Omental fat pad (tissue), 4 donors: ENCODE measurements around the gene PLEKHG4B. TPM values are rescaled to one million over a fixed set of nuclear protein-coding genes. Genes with fewer than 3 reads are reported as not detected.

Experiments
- ATAC-seq: fragments of 150-250 bp; one replicate; pipeline ENCODE4 v1.9.1; 2016; ENCODE audit warnings: mild to moderate bottlenecking, moderate library complexity; ENCODE audit not compliant: low FRiP score
- DNase-seq: peaks from one replicate; pipeline ENCODE4 v3.0.0-alpha.2; 2019; ENCODE audit warnings: low spot score
- total RNA-seq, 4 donors: library from RNA; depleted of rRNA; stranded (reverse); fragments of >200 nt; gene quantifications; one replicate each; pipeline ENCODE4 v1.1.0, GENCODE V29; 2016
- TF ChIP-seq, protein P1 (sequence below), 3 donors: fragments of 450-650 bp; IDR thresholded peaks; one replicate each; pipeline ENCODE4 v1.5.1; 2016 to 2017; ENCODE audit warnings: antibody characterized with exemption in 3 of 3, mild to moderate bottlenecking in 3 of 3, moderate library complexity in 2 of 3

The PLEKHG4B gene
- total RNA-seq, 4 donors from 2014 or later, result 0.44 to 0.65 (median 0.60) TPM; not detected in 1

DNA sequence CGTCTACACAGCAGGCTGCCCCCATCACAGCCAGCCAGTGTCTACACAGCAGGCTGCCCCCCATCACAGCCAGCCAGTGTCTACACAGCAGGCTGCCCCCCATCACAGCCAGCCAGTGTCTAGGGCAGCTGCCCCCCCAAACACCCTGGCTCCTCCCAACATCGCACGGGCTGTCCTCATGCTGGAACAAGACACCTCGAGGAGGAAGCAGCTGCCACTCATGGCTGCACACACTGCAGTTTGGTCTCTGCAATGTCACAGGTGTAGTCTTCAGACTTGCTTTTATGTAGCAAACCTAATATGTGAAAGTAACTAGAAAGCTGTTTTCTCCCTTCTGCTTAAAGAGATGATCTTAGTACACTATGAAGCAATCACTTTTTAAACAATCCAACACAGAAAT is 109.0 kb downstream of the PLEKHG4B start:
- TF ChIP-seq, protein P1, sequence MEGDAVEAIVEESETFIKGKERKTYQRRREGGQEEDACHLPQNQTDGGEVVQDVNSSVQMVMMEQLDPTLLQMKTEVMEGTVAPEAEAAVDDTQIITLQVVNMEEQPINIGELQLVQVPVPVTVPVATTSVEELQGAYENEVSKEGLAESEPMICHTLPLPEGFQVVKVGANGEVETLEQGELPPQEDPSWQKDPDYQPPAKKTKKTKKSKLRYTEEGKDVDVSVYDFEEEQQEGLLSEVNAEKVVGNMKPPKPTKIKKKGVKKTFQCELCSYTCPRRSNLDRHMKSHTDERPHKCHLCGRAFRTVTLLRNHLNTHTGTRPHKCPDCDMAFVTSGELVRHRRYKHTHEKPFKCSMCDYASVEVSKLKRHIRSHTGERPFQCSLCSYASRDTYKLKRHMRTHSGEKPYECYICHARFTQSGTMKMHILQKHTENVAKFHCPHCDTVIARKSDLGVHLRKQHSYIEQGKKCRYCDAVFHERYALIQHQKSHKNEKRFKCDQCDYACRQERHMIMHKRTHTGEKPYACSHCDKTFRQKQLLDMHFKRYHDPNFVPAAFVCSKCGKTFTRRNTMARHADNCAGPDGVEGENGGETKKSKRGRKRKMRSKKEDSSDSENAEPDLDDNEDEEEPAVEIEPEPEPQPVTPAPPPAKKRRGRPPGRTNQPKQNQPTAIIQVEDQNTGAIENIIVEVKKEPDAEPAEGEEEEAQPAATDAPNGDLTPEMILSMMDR (IDR thresholded peaks at IDR 0.05), result no peak
- ATAC-seq (no peak), DNase-seq (no peak)

DNA sequence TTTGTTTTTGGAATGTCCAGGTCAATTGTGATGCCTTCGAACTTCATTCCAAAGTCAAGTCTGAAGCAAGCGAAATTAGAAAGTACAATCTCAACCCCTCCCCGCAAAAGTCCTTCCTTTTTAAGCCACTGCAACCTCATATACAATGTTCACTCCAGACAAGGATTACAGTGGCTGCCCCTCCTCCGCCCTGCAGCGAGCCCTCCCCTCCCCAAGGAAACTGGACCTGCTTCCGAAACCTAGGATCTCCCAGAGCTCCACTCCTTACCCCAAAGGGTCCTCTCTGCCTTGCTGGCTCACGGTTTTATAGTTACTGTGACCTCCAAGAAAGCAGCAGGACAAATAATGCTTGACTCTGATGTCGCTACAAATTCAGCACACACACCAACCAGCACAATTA is 109.7 kb downstream of the PLEKHG4B start:
- TF ChIP-seq, protein P1 (IDR thresholded peaks at IDR 0.05), result no peak
- no peak for DNase-seq
- ATAC-seq, result no peak

DNA sequence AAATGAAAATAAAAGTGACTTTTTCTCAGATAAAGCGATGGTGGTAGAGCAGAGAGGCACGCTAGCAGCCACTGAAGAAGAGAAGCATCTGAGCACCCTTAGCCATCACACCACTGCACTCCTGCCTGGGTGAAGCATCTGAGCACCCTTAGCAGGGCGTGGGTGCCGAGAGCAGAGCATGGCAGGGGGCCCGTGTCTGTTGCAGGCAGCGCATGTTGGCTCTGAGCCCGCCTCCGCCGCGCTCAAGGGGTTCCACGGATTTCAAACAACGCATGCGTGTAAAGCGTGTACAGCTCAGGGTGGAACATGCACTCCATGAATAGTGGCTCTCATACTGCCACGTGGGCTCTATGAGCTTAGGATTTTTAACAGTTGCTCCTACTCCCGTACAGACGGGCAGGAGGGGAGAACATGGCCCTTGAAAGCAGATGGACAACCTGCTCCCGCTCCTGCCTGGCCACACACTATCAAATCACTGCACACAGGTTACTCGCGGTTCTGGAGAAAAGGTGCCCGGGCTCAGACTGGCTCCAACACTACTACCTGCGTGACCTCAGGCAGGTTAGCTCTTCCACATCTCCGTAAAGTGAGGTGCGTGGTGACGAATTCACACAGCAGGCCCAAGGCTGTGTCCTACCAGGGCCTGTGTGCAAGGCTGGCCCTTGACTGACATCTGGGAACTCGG is 111.4 kb downstream of the PLEKHG4B start:
- ATAC-seq, result no peak
- TF ChIP-seq, protein P1 (IDR thresholded peaks at IDR 0.05), result no peak

DNA sequence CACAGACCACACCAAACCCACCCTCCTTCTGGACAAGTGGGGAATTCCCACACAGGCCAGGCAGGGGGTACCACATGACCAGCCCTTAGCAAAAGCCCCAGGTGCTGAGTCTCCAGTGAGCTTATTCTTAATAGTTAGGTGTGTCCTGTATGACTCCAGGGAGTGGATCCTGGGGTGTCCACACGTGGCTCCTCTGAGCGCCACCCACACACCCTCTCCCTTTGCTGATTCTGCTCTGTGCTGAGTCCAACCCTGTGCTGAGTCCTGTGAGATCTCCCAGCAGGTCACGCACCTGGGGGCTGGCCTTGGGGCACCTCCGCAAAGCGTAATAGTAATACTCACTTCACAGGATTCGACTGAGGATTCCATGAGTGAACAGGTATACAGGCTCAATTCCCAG is 112.0 kb downstream of the PLEKHG4B start:
- TF ChIP-seq, protein P1 (IDR thresholded peaks at IDR 0.05), result no peak
- no peak for DNase-seq
- no peak for ATAC-seq

More for the DNA sequence above, 111.4 kb downstream of the PLEKHG4B start:
- no peak for DNase-seq

DNA sequence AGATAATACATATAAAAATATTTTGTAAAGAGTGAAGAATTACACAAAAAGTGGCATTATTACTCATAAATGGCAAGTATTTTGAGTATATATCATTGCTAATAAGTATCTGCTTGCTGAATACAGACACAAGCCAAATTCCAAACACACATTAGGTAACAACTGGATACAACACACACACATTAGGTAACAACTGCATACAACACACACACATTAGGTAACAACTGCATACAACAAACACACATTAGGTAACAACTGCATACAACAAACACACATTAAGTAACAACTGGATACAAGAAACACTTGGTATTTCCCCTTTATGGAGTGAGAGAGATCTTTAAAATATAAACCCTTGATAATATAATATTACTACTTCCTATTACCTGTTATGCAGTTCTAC is 112.5 kb downstream of the PLEKHG4B start:
- TF ChIP-seq, protein P1 (IDR thresholded peaks at IDR 0.05), result no peak
- ATAC-seq (no peak), DNase-seq (no peak)

DNA sequence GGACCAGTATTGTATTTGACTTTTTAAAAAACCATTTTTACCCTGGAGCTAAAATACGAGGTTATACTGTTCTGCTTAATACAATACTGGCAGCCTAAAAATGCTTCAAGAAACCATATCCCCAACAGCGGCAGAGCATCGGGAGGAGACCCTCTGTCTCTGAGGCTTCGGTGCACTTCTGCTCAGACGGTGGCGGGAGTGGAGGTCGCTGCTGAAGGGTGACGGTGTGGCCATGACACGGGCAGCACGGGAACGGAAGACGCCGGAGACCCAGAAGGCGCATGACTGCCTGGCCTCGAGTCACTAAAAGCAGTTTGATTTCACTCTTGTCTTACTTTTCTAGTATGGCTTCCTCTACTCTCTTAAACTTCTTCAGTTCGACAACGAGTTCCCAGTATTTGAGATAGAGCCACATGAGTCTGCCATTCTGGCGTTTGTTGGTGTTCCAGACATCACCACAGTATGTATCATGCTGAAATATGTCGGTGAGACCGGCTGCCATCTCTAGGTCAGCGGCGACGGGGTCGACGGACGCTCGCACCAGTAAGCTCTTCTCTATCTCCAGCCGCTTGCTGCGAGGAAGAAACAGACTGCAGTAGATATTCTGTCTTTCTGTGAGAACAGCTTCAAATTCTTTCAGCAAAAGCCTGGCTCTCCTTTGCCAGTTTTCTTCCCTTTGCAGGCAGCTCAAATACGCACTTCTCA is 113.2 kb downstream of the PLEKHG4B start:
- TF ChIP-seq, protein P1 (IDR thresholded peaks at IDR 0.05), result no peak
- DNase-seq (no peak), ATAC-seq (no peak)

DNA sequence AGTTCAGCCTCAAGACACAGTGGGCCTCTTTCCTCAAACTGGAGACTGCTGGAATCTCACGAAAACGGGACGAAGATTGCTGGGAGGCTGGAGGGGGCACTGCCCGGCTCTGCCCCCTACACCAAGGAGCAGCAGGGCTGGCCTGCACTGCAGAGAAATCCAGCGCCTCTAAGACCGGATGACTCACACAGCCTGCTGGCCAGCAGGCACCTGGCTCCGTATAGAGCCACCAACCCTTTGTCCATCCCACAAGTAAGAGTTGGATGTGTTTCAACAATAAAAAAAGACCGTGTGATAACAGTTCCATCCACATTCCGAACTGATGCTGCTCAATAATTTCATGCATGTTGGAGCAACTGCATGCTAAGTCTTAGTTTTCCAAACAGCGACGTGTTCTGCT is 114.4 kb downstream of the PLEKHG4B start:
- no peak for ATAC-seq
- no peak for DNase-seq

More for the DNA sequence above, 114.4 kb downstream of the PLEKHG4B start:
- TF ChIP-seq, protein P1 (IDR thresholded peaks at IDR 0.05), result no peak
